SK-MEL-5 (cell line): ENCODE measurements around the gene XRRA1. TPM values are rescaled to one million over a fixed set of nuclear protein-coding genes. Genes with fewer than 3 reads are reported as not detected.
"Not testable (repeated sequence)": the region's sequence is repeated elsewhere in the genome, so short reads cannot be mapped to it uniquely, and the experiment has no call there.

Experiments used
- DNase-seq: peaks from one replicate; pipeline ENCODE4 v3.0.0-alpha.2; 2016; ENCODE audit warnings: low read depth, low spot score
- in situ Hi-C: cut with HindIII; loops from 2 replicates; pipeline ENCODE4 v1.10.0; 2016; ENCODE audit warnings: low sequenced_read_pairs, high pct_unique_total_duplicates, low pct_unique_long_range_greater_than_20kb
- total RNA-seq: library from RNA; depleted of rRNA; stranded (reverse); fragments of >200 nt; shearing (Covaris generic); gene quantifications from 2 replicates; pipeline ENCODE4 v1.2.3, GENCODE V29; 2014

Gene XRRA1
- total RNA-seq, 1 experiment from 2014 or later: 25.5 TPM

DNA sequence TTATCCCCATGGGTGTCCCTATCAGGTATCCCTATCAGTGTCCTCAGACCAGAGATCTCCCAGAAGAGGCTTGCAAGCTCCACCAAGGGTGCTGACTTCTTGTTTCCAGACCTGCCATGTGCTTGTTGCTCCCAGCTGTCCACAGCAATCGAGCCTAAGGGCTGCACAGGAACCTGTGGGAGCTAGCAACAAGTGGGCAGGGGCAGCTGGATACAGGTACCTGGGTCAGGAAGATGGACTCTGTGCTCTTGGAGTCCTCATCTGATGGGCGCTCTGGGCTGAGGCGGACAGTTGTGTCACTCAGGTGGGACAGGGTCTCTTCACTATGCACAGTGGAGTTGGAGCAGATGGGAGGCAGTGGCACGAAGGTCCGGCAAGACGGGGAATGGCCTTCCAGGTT, 101.0 kb downstream of the XRRA1 start:
- no peak for DNase-seq
- in situ Hi-C loops: no loop called here

DNA sequence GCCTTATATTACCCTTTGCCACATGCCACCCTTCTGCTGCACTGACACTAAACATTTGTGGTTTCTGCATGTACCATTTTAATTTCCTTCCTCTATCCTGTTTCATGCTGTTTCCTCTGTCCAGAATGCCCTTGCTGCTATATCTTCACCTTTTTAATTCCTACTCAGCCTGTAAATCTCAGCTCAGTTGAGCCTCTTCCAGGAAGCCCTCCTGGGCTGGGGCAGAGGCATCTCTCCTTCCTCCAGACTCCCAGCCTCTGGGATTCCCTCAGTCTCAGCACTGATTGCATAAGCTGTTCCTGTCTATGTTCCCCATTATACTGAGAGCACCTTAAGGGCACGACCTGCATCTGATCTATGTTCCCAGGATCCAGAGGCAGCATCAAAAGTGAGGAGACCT, 101.5 kb downstream of the XRRA1 start:
- no peak for DNase-seq
- in situ Hi-C loops: no loop called here

GRCh38 chr11:74846770-74847169, 102.1 kb downstream of the XRRA1 start:
- in situ Hi-C loops: no loop called here
- DNase-seq: no peak

DNA sequence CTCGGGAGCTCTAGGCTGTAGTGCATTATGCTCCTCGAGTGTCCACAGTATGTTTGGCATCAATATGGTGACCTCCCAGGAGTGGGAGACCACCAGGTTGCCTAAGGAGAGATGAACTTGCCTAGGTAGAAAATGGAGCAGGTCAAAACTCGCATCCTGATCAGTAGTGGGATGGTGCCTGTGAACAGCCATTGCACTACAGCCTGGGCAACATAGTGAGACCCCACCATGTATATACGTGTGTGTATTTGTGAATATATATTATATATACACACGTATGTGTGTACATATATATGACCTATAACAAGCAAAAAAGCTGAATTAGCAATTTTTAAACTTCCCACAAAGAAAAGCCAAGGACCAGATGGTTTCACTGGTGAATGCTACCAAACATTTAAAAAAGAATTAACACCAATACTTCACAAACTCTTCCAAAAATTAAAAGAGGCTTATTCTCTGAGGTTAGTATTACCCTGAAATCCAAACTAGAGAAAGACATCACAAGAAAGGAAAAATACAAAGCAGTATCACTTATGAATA, 102.8 kb downstream of the XRRA1 start:
- in situ Hi-C loops: no loop called here

DNA sequence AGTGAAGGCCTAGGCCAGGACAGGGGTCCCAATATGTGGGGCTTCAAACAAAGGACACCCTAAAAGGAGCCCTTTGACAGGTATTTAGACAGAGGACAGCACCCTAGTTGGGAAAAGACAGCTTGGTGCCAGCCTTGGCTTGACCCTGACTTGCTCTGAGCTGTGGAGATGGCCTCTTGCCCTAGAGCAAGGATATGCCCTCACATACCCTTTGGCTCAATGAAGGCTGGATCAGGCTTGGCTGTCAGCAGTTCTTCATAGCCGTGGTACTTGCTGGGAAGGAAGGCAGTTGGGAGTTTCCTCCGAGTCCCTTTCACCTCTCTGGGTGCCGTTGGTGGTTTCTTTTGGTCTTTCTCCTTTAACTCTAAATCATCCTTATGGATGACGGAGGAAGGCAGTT, 104.0 kb downstream of the XRRA1 start:
- no peak for DNase-seq
- in situ Hi-C loops: no loop called here

More for the DNA sequence above, 102.8 kb downstream of the XRRA1 start:
- DNase-seq: no peak

GRCh38 chr11:74844072-74844471, 104.8 kb downstream of the XRRA1 start:
- DNase-seq: no peak
- in situ Hi-C loops: no loop called here

DNA sequence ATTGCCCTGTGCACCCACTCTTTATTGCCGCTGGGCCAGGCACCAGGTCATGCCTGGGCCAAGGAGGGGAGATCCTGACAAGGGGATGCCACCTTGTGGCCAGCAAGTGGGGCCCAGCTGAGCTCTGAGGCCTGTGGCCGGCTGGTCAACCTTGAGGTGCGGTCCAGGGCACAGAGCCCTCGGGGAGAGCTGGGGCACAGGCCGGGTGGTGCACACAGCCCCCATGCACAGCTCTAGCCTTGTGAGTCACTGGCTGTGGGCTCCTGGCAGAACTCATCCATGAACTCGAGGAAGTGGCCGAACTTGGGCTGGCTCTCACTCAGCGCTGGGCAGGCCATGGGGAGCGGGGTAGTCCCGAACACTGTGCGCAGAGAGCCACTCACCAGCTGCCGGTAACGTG, 105.9 kb downstream of the XRRA1 start:
- in situ Hi-C loops: no loop called here
- no peak for DNase-seq

- no peak for DNase-seq
- in situ Hi-C loops: no loop called here
Measured at GRCh38 chr11:74840486-74840885, 108.4 kb downstream of the XRRA1 start.

DNA sequence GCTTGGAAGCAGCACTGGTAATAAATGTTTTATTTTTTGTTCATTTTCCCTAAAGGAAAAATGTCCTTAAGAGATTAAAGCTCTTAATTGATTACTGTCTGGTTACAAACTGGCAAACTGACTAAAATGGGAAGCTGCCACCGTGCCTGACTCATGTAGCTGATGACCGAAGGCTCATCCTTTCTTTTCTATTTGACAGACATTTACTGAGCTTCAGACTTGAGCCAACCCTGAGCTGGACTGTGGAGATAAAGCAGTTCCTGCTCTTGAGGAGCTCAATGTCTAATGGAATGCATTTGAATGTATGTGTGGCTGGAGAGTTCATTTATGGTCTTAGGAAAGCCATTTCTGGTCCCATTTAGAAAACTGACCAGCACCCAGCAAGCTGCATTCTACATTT, 108.9 kb downstream of the XRRA1 start:
- no peak for DNase-seq
- in situ Hi-C loops: no loop called here

DNA sequence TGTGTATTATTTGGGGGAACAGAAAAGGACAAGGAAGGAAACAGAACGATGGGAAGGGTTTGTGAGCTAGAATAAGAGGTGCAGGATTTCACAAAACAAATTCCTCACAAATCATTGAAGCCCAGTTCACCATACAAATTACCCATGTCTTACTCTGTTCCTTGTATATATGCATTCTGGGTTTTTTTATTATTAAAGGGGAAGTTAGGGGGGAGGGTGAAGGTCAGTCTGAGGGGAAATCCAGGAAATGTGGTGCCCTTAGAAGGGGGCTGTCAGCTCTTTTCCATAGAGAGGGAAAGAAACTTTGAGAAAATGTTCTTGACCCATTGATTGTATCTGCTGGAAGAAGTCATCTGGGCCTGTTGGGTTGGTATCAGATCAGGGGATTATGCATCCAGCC, 109.4 kb downstream of the XRRA1 start:
- in situ Hi-C loops: no loop called here
- DNase-seq: no peak

DNA sequence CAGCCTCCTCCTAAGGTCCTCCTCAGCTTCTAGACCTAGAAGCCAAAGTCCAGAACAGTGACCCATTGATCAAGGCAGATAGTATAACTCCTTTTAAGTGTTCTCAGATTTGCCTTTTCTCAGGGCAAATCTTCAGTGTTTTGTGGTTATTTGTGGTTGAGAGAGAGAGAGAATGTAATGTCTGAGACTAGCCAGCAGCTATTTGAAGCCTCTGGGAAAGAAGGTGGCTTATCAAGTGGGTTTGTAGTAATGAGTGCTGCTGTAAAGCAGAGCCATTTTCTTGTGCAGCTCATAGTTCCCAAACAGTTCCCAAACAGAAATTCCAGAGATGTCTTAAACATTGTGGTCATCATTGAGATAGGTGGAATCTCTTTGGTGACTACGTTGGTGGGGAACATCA, 110.7 kb downstream of the XRRA1 start:
- in situ Hi-C loops: no loop called here
- DNase-seq: no peak

GRCh38 chr11:74837191-74837590, 111.7 kb downstream of the XRRA1 start:
- DNase-seq: no peak
- in situ Hi-C loops: no loop called here

DNA sequence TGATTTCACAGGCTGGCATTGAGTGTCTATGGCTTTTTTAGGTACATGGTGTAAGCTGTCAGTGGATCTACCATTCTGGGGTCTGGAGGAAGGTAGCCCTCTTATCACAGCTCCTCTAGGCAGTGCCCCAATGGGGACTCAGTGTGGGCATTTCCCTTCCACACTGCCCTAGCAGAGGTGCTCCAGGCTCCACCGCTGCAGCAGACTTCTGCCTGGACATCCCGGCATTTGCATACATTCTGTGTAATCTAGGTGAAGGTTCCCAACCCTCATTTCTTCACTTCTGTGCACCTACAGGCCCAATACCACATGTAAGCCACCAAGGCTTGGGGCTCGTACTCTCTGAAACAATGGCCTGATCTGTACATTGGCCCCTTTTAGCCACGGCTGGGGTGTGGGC, 122.0 kb downstream of the XRRA1 start:
- DNase-seq: no peak
- in situ Hi-C loops: no loop called here

GRCh38 chr11:74825596-74825995, 123.3 kb downstream of the XRRA1 start:
- in situ Hi-C loops, DNase-seq: not testable (repeated sequence)

DNA sequence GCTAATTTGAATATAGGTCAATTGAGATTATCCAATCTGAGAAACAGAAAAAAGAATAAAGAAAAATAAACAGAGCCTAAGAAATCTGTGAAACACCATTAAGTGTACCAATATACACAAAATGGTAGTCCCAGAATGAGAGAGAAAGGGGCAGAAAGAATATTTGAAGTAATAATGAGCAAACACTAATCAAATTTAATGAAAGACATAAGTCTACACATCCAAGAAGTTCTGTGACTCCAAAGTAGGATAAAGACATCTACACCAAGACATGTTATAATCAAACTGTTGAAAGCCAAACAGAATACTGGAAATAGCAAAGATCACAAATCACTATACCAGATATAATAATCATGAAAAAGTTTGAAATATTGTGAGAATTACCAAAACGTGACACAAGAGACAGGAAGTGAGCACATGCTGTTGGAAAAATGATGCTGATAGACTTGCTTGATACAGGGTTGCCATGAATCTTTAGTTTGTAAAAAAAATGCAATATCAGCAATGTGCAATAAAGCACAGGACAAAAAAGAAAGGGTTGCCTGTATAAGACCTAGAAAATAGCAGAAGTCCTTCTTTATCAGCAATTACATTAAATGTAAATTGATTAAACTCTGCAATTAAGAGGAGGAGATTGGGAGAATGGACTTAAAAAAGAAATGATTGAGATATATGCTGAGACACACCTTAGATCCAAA, 124.5 kb downstream of the XRRA1 start:
- DNase-seq: no peak
- in situ Hi-C loops: no loop called here

- in situ Hi-C loops: no loop called here
- no peak for DNase-seq
Measured at GRCh38 chr11:74822170-74822569, 126.7 kb downstream of the XRRA1 start.

GRCh38 chr11:74820763-74821162, 128.1 kb downstream of the XRRA1 start:
- in situ Hi-C loops: no loop called here
- peak; percentile 50 for DNase-seq

DNA sequence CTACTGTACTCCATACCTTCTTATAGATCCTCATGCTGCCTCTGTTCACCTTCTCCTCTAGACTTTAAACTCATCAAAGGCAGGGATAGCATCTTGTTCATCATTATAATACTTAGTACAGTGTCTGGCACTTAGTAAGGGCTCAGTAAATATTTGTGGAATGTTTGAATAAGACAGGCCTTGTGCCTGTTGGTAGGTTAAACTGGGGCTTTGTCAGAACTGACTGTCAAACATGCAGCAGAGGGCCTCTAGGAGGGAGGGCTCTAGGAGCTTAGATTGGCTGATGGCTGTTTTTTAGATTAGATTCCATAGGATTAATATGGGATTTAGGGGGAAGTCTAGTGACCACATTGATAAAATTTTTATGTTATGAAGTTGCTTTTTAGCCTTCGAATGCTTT, 129.5 kb downstream of the XRRA1 start:
- no peak for DNase-seq
- in situ Hi-C loops: no loop called here

DNA sequence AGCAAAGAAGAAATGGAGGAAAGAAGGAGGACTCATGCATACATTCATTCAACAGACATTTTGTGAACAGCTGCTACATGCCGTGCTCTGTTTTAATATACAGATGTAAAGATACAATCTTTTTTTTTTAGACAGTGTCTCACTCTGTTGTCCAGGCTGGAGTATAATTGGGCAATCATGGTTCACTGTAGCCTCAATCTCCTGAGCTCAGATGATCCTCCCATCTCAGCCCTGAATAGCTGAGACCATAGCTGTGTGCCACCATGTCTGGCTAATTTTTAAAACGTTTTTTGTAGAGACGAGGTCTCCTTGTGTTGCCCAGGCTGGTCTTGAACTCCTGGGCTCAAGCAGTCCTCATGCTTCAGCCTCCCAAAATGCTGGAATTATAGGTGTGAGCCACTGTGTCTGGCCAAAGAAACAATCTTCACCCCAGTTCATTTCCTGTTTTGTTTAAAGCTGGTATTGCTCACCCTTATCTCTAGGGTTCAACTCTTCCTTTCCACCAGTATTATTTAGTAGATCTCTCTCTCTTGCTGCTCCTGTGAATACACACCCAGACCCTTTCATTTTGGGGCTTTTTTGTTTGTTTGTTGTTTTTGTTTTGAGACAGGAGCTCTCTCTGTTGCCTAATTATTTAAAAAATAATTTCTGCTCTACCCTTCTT, 130.5 kb downstream of the XRRA1 start:
- no peak for DNase-seq
- in situ Hi-C loops: no loop called here
